Right cardiac atrium (tissue), 5 donors: ENCODE data around the gene SMG1. TPM values are rescaled to one million over a fixed set of nuclear protein-coding genes. Genes with fewer than 3 reads are reported as not detected.
"Not testable (repeated sequence)": the region's sequence is repeated elsewhere in the genome, so short reads cannot be mapped to it uniquely, and the experiment has no call there.

Source experiments
- ATAC-seq, 2 donors: fragments of 200-7000 bp; cut with Tn5 transposase; one replicate each; pipeline versions ENCODE4 v1.8.0 to v1.9.1; 2020; ENCODE audit warnings: moderate library complexity in 2 of 2, mild to moderate bottlenecking in 1 of 2
- DNase-seq, 3 donors: peaks; one replicate each; pipeline ENCODE4 v3.0.0-alpha.2; 2020
- H3K27ac ChIP-seq: one replicate; pipeline ENCODE4 v1.5.1; 2013; ENCODE audit warnings: mild to moderate bottlenecking, low read length, control low read depth, moderate library complexity
- H3K27me3 ChIP-seq: one replicate; pipeline ENCODE4 v1.6.1; 2013; ENCODE audit not compliant: control insufficient read depth, insufficient read depth
- H3K4me1 ChIP-seq: one replicate; pipeline ENCODE4 v1.6.1; 2013; ENCODE audit warnings: low read length; ENCODE audit not compliant: control insufficient read depth, insufficient read depth
- H3K4me3 ChIP-seq: one replicate; pipeline ENCODE4 v1.5.1; 2013; ENCODE audit warnings: low read length, control low read depth
- H3K9me3 ChIP-seq: one replicate; pipeline ENCODE4 v1.6.1; 2013; ENCODE audit warnings: low read length; ENCODE audit not compliant: control insufficient read depth
- WGBS: extraction: QIAGEN DNeasy Blood & Tissue Kit; methylation state at CpG from one replicate; pipeline ENCODE4 v1.1.7; 2013; 5-methylcytosine and 5-hydroxymethylcytosine counted together
- intact Hi-C, 4 donors: fragments of 100-400 bp; cut with DNase I; formaldehyde crosslinking; loops; one replicate each; pipeline versions ENCODE4 v1.11.0 to v1.14.0; 2022 to 2023
- polyA plus RNA-seq: library from polyadenylated mRNA; stranded (reverse); fragments of 200-250 nt; gene quantifications from one replicate; pipeline ENCODE4 v1.2.3, GENCODE V29; 2013
- total RNA-seq, 4 donors: library from RNA; stranded (reverse); fragmentation: NEBNext Ultra II Directional; extraction: Animal tissue kit (Norgen Biotek cat#: 25700); gene quantifications; one replicate each; pipeline ENCODE4 v1.2.1, GENCODE V29; 2021
- donor health status: healthy with polysubstance abuse.
- donor health status: DM: no; HTN: yes; CAD: no.
- donor health status: DM: no; HTN: no; CAD: no.
- donor health status: DM: no; HTN: yes; CAD: no; lungs with severe emphysema.
- donor health status: DM: yes; HTN: yes; CAD: no.

SMG1 gene
- total and polyA plus RNA-seq, 5 donors: 11.5 to 57.0 (median 41.3) TPM

- Histone ChIP-seq H3K9me3 (no peaks in the 10 kb centered on the region), H3K4me3 (no peak overlapping the region), H3K27ac (peak overlapping the region; percentile 81), H3K27me3 (no peaks in the 10 kb centered on the region), H3K4me1 (no peaks in the 10 kb centered on the region)
- no peak for DNase-seq
- intact Hi-C loops: no loop called here
- peak; percentile 61 to 69 for ATAC-seq
- WGBS: 37% methylated on average over 5 of the region's 5 CpGs
These were observed 6.2 kb upstream of the SMG1 start for GRCh38 chr16:18932243-18932987.

- peak overlapping the region; percentile 72 for H3K27ac ChIP-seq
These were observed 5.5 kb upstream of the SMG1 start for GRCh38 chr16:18931756-18932155.

GRCh38 chr16:18930095-18930494 is 3.9 kb upstream of the SMG1 start:
- H3K27ac ChIP-seq, H3K9me3 ChIP-seq, H3K4me1 ChIP-seq, DNase-seq, intact Hi-C loops, H3K4me3 ChIP-seq, H3K27me3 ChIP-seq, ATAC-seq: not testable (repeated sequence)
- WGBS: 64% methylated on average over 4 of the region's 4 CpGs

More at GRCh38 chr16:18931756-18932155, 5.5 kb upstream of the SMG1 start:
- H3K4me3 ChIP-seq: no peak overlapping the region
- H3K4me1 ChIP-seq: no peaks in the 10 kb centered on the region
- WGBS: 28% methylated on average over 5 of the region's 5 CpGs
- H3K27me3 ChIP-seq: no peaks in the 10 kb centered on the region
- peak; percentile 80 to 81 for ATAC-seq
- intact Hi-C loops: no loop called here
- no peaks in the 10 kb centered on the region for H3K9me3 ChIP-seq
- DNase-seq: peak in 1 of 3 donors; percentile 63

- intact Hi-C loops, H3K9me3 ChIP-seq, H3K4me3 ChIP-seq, H3K27ac ChIP-seq, ATAC-seq, H3K27me3 ChIP-seq, H3K4me1 ChIP-seq, DNase-seq: not testable (repeated sequence)
- 91% methylated on average over 7 of the region's 7 CpGs for WGBS
These were observed 1.9 kb upstream of the SMG1 start for GRCh38 chr16:18928073-18928472.

GRCh38 chr16:18925215-18925985 is 808 bp downstream of the SMG1 start:
- H3K4me3 ChIP-seq: peak overlapping the region; percentile 96
- DNase-seq (peak; percentile 65 to 80 (median 75)), ATAC-seq (peak; percentile 83 to 84)
- H3K4me1 ChIP-seq, intact Hi-C loops, H3K9me3 ChIP-seq, H3K27me3 ChIP-seq: not testable (repeated sequence)
- WGBS: under 1% methylated on average over 42 of the region's 42 CpGs
- H3K27ac ChIP-seq: peak overlapping the region; percentile 92

GRCh38 chr16:18923935-18924334 is 2.3 kb downstream of the SMG1 start:
- H3K27me3 ChIP-seq, DNase-seq, H3K27ac ChIP-seq, H3K4me1 ChIP-seq, H3K4me3 ChIP-seq, H3K9me3 ChIP-seq, ATAC-seq, intact Hi-C loops: not testable (repeated sequence)
- WGBS: 25% methylated on average over 5 of the region's 5 CpGs

GRCh38 chr16:18923124-18923523 is 3.1 kb downstream of the SMG1 start:
- H3K4me3 ChIP-seq, ATAC-seq, H3K27ac ChIP-seq, H3K27me3 ChIP-seq, DNase-seq, H3K4me1 ChIP-seq, intact Hi-C loops, H3K9me3 ChIP-seq: not testable (repeated sequence)
- 83% methylated on average over 8 of the region's 8 CpGs for WGBS

GRCh38 chr16:18909585-18909984 is 16.6 kb downstream of the SMG1 start:
- intact Hi-C loops, H3K4me1 ChIP-seq, H3K9me3 ChIP-seq, H3K4me3 ChIP-seq, DNase-seq, H3K27ac ChIP-seq, ATAC-seq, H3K27me3 ChIP-seq: not testable (repeated sequence)
- 48% methylated on average over 2 of the region's 2 CpGs for WGBS

GRCh38 chr16:18908716-18909115 is 17.5 kb downstream of the SMG1 start:
- DNase-seq, intact Hi-C loops, H3K27me3 ChIP-seq, H3K4me3 ChIP-seq, H3K27ac ChIP-seq, H3K4me1 ChIP-seq, H3K9me3 ChIP-seq, ATAC-seq: not testable (repeated sequence)
- 89% methylated on average over 12 of the region's 12 CpGs for WGBS

- H3K27ac ChIP-seq, H3K9me3 ChIP-seq, DNase-seq, H3K4me3 ChIP-seq, ATAC-seq, intact Hi-C loops, H3K27me3 ChIP-seq, H3K4me1 ChIP-seq: not testable (repeated sequence)
- 94% methylated on average over 7 of the region's 7 CpGs for WGBS
These were observed 23.4 kb downstream of the SMG1 start for GRCh38 chr16:18902778-18903177.

GRCh38 chr16:18902044-18902443 is 24.2 kb downstream of the SMG1 start:
- H3K4me3 ChIP-seq, H3K4me1 ChIP-seq, DNase-seq, H3K27me3 ChIP-seq, H3K27ac ChIP-seq, intact Hi-C loops, ATAC-seq, H3K9me3 ChIP-seq: not testable (repeated sequence)
- WGBS: 85% methylated on average over 3 of the region's 3 CpGs
